Karpas-422 (cell line): ENCODE data around the gene BCOR. TPM values are rescaled to one million over a fixed set of nuclear protein-coding genes. Genes with fewer than 3 reads are reported as not detected.

ENCODE experiments used
- DNase-seq: peaks from one replicate; pipeline ENCODE4 v3.0.0-alpha.2; 2015
- H2AFZ ChIP-seq: fragments of 200-600 bp; sonication (generic); 2 replicates; pipeline ENCODE4 v1.6.1; 2014; ENCODE audit warnings: antibody characterized with exemption, low read length, mixed read lengths
- H3K27ac ChIP-seq: fragments of 200-600 bp; sonication (generic); 2 replicates; pipeline ENCODE4 v1.5.1; 2014; ENCODE audit warnings: mild to moderate bottlenecking, low read length, moderate library complexity
- H3K27me3 ChIP-seq: fragments of 200-600 bp; sonication (generic); 2 replicates; pipeline ENCODE4 v1.6.1; 2014; ENCODE audit warnings: low read length, mixed read lengths
- H3K36me3 ChIP-seq: fragments of 200-600 bp; sonication (generic); 2 replicates; pipeline ENCODE4 v1.6.1; 2014; ENCODE audit warnings: low read length, mixed read lengths; ENCODE audit not compliant: insufficient read depth
- H3K4me1 ChIP-seq: fragments of 200-600 bp; sonication (generic); 2 replicates; pipeline ENCODE4 v1.6.1; 2014; ENCODE audit warnings: mild to moderate bottlenecking, low read length, mixed read lengths
- H3K4me2 ChIP-seq: fragments of 200-600 bp; sonication (generic); 2 replicates; pipeline ENCODE4 v1.6.1; 2014; ENCODE audit warnings: low read length, low read depth, mild to moderate bottlenecking; ENCODE audit not compliant: poor library complexity, severe bottlenecking
- H3K4me3 ChIP-seq: fragments of 200-600 bp; sonication (generic); 2 replicates; pipeline ENCODE4 v1.5.1; 2014; ENCODE audit warnings: mild to moderate bottlenecking, antibody characterized with exemption, low read length, mixed read lengths
- H3K79me2 ChIP-seq: fragments of 200-600 bp; sonication (generic); 2 replicates; pipeline ENCODE4 v1.6.1; 2014; ENCODE audit warnings: mild to moderate bottlenecking, low read length, mixed read lengths
- H3K9ac ChIP-seq: fragments of 200-600 bp; sonication (generic); 2 replicates; pipeline ENCODE4 v1.6.0; 2014; ENCODE audit warnings: low read length
- H3K9me2 ChIP-seq: fragments of 200-600 bp; sonication (generic), shearing (Covaris generic); replicated peaks from 2 replicates; pipeline ENCODE4 v1.6.0; 2014; ENCODE audit warnings: mild to moderate bottlenecking, low read length, moderate library complexity; ENCODE audit not compliant: insufficient read depth
- H3K9me3 ChIP-seq: fragments of 300-700, 200-600 bp; sonication (generic); 2 replicates; pipeline ENCODE4 v1.6.1; 2014; ENCODE audit warnings: low read length, mixed read lengths
- H4K20me1 ChIP-seq: fragments of 200-600 bp; sonication (generic); 2 replicates; pipeline ENCODE4 v1.6.1; 2014; ENCODE audit warnings: mild to moderate bottlenecking, antibody characterized with exemption, low read length, low read depth; ENCODE audit not compliant: insufficient read depth
- total RNA-seq: library from RNA; depleted of rRNA; stranded (reverse); fragments of >200 nt; shearing (Covaris generic); gene quantifications from 2 replicates; pipeline ENCODE4 v1.2.3, GENCODE V29; 2014; ENCODE audit warnings: low replicate concordance

Gene BCOR
- total RNA-seq, 1 experiment from 2014 or later: 49.9 TPM

DNA sequence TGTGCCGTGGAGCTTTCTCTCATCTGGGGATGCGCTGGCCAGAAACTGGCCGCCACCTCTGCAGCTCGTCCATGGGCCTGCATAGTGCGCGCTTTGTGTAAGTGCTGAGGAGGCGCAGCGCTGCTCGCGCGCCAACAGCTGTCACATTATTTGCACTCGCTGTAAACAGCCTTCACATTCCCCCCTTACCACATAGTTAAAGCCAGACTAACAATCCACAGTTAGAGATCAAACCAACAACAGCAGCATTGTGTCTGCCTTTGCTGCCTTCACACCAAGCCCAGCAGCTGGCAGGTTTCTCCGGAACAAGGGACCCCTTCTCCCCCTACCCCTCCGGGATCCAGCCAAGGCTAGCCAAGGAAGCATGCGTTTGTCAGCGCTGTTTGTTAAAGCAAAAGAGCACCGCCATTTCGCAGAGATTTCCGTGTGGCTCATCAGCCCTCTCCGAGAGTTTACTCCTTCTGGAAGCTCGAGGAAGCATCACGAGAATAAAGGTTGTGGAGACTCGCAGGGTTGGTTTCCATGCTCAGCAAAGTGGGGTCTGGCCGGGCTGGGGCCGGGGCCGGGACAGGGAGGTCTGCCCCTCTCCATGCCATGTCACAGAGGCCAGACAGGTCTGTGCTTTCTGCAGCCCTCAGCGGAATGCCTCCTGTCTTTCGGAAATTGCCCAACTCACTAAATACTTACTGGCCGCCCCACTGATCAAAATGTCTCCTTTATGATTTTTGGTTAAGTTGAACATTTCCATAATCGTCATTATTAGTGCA lies 11.0 kb downstream of the BCOR start:
- no peak overlapping the region for H2AFZ ChIP-seq
- no peaks in the 10 kb centered on the region for H3K27me3 ChIP-seq
- H4K20me1 ChIP-seq: peaks cover 93% of the 10 kb centered on the region
- H3K79me2 ChIP-seq: peaks cover 72% of the 10 kb centered on the region
- H3K9me2 ChIP-seq: no peaks in the 10 kb centered on the region
- DNase-seq: no peak
- H3K27ac ChIP-seq: no peak overlapping the region
- no peak overlapping the region for H3K9ac ChIP-seq
- no peak overlapping the region for H3K4me2 ChIP-seq
- no peaks in the 10 kb centered on the region for H3K36me3 ChIP-seq
- peaks cover 90% of the 10 kb centered on the region for H3K4me1 ChIP-seq
- no peak overlapping the region for H3K4me3 ChIP-seq
- H3K9me3 ChIP-seq: no peaks in the 10 kb centered on the region

DNA sequence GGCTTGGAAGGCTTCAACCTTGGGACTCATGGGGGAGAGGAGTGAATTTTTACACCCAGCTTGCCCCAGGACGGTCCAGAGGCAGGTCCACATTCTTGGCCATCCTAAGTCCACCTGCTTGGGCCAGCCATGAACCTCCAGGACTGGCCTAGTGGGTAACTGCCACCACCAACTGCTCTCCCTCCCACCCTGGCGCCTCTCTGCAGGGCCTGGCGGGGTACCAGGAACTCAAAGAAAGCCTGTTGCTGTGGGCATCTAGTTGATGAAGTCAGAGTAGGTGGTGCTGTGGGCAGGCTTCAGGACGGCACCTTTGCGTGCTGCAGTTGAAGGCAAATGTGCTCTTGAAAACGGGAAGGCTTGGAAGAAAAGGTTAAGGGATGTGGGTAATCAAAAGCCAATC lies 12.0 kb downstream of the BCOR start:
- no peak overlapping the region for H3K9ac ChIP-seq
- no peaks in the 10 kb centered on the region for H3K36me3 ChIP-seq
- no peak overlapping the region for H3K4me2 ChIP-seq
- H4K20me1 ChIP-seq: peaks cover 96% of the 10 kb centered on the region
- DNase-seq: peak; percentile 48
- H3K9me3 ChIP-seq: no peaks in the 10 kb centered on the region
- H3K4me3 ChIP-seq: no peak overlapping the region
- H3K27ac ChIP-seq: no peak overlapping the region
- H3K9me2 ChIP-seq: no peaks in the 10 kb centered on the region
- no peaks in the 10 kb centered on the region for H3K27me3 ChIP-seq
- H2AFZ ChIP-seq: no peak overlapping the region
- peaks cover 81% of the 10 kb centered on the region for H3K79me2 ChIP-seq
- H3K4me1 ChIP-seq: peaks cover 80% of the 10 kb centered on the region

- H3K4me3 ChIP-seq: no peak overlapping the region
- no peaks in the 10 kb centered on the region for H3K9me3 ChIP-seq
- H3K27me3 ChIP-seq: no peaks in the 10 kb centered on the region
- no peak overlapping the region for H3K9ac ChIP-seq
- H3K4me2 ChIP-seq: no peak overlapping the region
- peaks cover 93% of the 10 kb centered on the region for H4K20me1 ChIP-seq
- H3K27ac ChIP-seq: no peak overlapping the region
- DNase-seq: no peak
- peaks cover 74% of the 10 kb centered on the region for H3K4me1 ChIP-seq
- H3K79me2 ChIP-seq: peaks cover 86% of the 10 kb centered on the region
- no peaks in the 10 kb centered on the region for H3K36me3 ChIP-seq
- no peak overlapping the region for H2AFZ ChIP-seq
- H3K9me2 ChIP-seq: no peaks in the 10 kb centered on the region
Observed at GRCh38 chrX:40085102-40085551, 12.6 kb downstream of the BCOR start.

DNA sequence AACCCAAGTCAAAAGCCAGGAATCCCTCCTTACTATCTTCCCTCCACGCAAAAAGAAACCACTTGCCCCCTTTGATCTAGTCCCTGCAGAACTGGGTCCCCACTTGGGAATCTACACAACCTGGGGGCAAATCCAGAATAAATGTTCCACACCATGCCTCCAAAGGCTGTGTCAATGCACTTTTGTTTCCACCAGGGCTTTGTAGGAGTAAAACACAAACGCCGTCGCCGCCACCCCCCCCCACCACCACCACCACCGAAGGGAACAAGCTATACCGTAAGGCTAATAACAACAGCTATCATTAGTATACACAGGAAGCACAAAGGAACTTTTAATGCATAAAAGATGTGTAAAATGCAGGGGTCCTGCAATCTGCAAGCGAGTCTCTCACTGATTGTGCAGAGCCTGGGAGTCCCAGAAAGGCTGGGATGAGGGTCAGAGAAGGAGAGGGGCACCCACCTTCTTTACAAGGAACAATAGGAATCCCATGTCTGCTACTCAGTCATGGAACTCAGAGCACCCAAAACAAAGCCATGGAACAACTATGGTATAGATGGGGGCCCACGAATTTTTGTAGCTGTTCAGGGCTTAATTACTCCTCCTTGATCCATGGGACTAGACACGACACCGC lies 13.2 kb downstream of the BCOR start:
- Histone ChIP-seq H3K27me3 (no peaks in the 10 kb centered on the region), H3K4me3 (no peak overlapping the region), H3K4me1 (peaks cover 68% of the 10 kb centered on the region), H3K27ac (no peak overlapping the region), H3K9ac (no peak overlapping the region), H4K20me1 (peaks cover 88% of the 10 kb centered on the region), H3K4me2 (peak overlapping the region; percentile 42), H2AFZ (no peak overlapping the region), H3K79me2 (peaks cover 88% of the 10 kb centered on the region), H3K9me2 (no peaks in the 10 kb centered on the region), H3K36me3 (no peaks in the 10 kb centered on the region), H3K9me3 (no peaks in the 10 kb centered on the region)
- no peak for DNase-seq

DNA sequence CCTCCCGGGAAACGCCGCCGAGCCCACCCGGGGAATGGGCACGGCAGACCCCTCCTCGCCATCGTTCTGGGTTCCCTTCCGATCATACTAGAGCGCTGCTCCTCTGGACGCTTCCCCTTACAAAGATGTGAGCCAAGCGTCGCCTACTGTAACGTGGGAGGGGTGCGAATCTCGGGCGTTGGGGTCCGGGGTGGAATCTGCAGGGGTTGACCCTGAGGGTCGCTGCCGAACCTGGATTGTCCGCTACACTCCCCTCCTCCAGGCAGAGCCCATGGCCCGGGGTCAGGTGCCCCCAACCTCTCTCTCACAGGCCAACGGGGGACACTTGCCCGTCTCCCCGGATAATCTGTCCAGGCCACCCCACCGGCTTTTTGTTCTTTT lies 13.8 kb downstream of the BCOR start:
- H4K20me1 ChIP-seq: peaks cover 82% of the 10 kb centered on the region
- H3K4me1 ChIP-seq: peaks cover 62% of the 10 kb centered on the region

GRCh38 chrX:40083120-40083978 lies 14.4 kb downstream of the BCOR start:
- no peaks in the 10 kb centered on the region for H3K9me2 ChIP-seq
- H3K27ac ChIP-seq: no peak overlapping the region
- H3K4me2 ChIP-seq: peak overlapping the region; percentile 42
- peaks cover 77% of the 10 kb centered on the region for H4K20me1 ChIP-seq
- H3K27me3 ChIP-seq: no peaks in the 10 kb centered on the region
- H3K9ac ChIP-seq: no peak overlapping the region
- H3K79me2 ChIP-seq: peaks cover 87% of the 10 kb centered on the region
- H3K4me1 ChIP-seq: peaks cover 56% of the 10 kb centered on the region
- H3K36me3 ChIP-seq: no peaks in the 10 kb centered on the region
- H3K9me3 ChIP-seq: no peaks in the 10 kb centered on the region
- DNase-seq: peak; percentile 52
- no peak overlapping the region for H3K4me3 ChIP-seq
- H2AFZ ChIP-seq: no peak overlapping the region

More for the DNA sequence above, 13.8 kb downstream of the BCOR start:
- no peak for DNase-seq
- Histone ChIP-seq H3K4me3 (no peak overlapping the region), H3K9me3 (no peaks in the 10 kb centered on the region), H3K27ac (no peak overlapping the region), H3K9ac (no peak overlapping the region), H3K9me2 (no peaks in the 10 kb centered on the region), H3K4me2 (peak overlapping the region; percentile 42), H2AFZ (no peak overlapping the region), H3K36me3 (no peaks in the 10 kb centered on the region), H3K27me3 (no peaks in the 10 kb centered on the region), H3K79me2 (peaks cover 92% of the 10 kb centered on the region)

- Histone ChIP-seq H2AFZ (no peak overlapping the region), H3K27ac (no peak overlapping the region), H4K20me1 (peaks cover 69% of the 10 kb centered on the region), H3K9me3 (no peaks in the 10 kb centered on the region), H3K9me2 (no peaks in the 10 kb centered on the region), H3K27me3 (no peaks in the 10 kb centered on the region), H3K4me2 (no peak overlapping the region), H3K4me3 (no peak overlapping the region), H3K79me2 (peaks cover 79% of the 10 kb centered on the region), H3K36me3 (no peaks in the 10 kb centered on the region), H3K4me1 (peaks cover 48% of the 10 kb centered on the region), H3K9ac (no peak overlapping the region)
- DNase-seq: no peak
Observed at GRCh38 chrX:40082447-40083119, 15.2 kb downstream of the BCOR start.
